Loucy (cell line): Measurements from ENCODE around the gene CACHD1.

Experiments used
- H2AFZ ChIP-seq: fragments of 200-600 bp; sonication (generic); 2 replicates; pipeline ENCODE4 v1.6.0; 2016; ENCODE audit warnings: antibody characterized with exemption, mild to moderate bottlenecking, low read length, moderate library complexity
- H3F3A ChIP-seq: fragments of 200-600 bp; 2 replicates; pipeline ENCODE4 v1.6.0; 2016; ENCODE audit warnings: antibody characterized with exemption, low read depth, mild to moderate bottlenecking
- H3K27me3 ChIP-seq: fragments of 200-600 bp; sonication (generic); 2 replicates; pipeline ENCODE4 v1.6.1; 2014; ENCODE audit warnings: low read length, mild to moderate bottlenecking; ENCODE audit not compliant: insufficient read depth, poor library complexity, severe bottlenecking
- H3K36me3 ChIP-seq: fragments of 200-600 bp; sonication (generic); 2 replicates; pipeline ENCODE4 v1.6.1; 2016; ENCODE audit warnings: low read length; ENCODE audit not compliant: insufficient read depth
- H3K4me1 ChIP-seq: fragments of 200-600 bp; sonication (generic); 2 replicates; pipeline ENCODE4 v1.5.1; 2014; ENCODE audit warnings: low read length, mild to moderate bottlenecking; ENCODE audit not compliant: insufficient read depth, poor library complexity, severe bottlenecking
- H3K4me2 ChIP-seq: fragments of 200-600 bp; sonication (generic); 2 replicates; pipeline ENCODE4 v1.6.0; 2014; ENCODE audit warnings: antibody characterized with exemption, low read length, low read depth, mild to moderate bottlenecking; ENCODE audit not compliant: poor library complexity, severe bottlenecking
- H3K4me3 ChIP-seq: fragments of 200-600 bp; sonication (generic); 2 replicates; pipeline ENCODE4 v1.5.1; 2014; ENCODE audit warnings: low read length, mild to moderate bottlenecking, mixed read lengths; ENCODE audit not compliant: poor library complexity, severe bottlenecking
- H3K79me2 ChIP-seq: fragments of 200-600 bp; sonication (generic); 2 replicates; pipeline ENCODE4 v1.6.1; 2014; ENCODE audit warnings: low read length; ENCODE audit not compliant: insufficient read depth
- H3K9ac ChIP-seq: fragments of 200-600 bp; sonication (generic); 2 replicates; pipeline ENCODE4 v1.6.0; 2014; ENCODE audit warnings: mild to moderate bottlenecking, low read depth, low read length, moderate library complexity; ENCODE audit not compliant: poor library complexity, severe bottlenecking
- H3K9me2 ChIP-seq: fragments of 200-600 bp; sonication (generic); replicated peaks from 2 replicates; pipeline ENCODE4 v1.6.1; 2016; ENCODE audit warnings: low read depth, low read length, mixed read lengths
- H3K9me3 ChIP-seq: fragments of 200-600 bp; sonication (generic); 2 replicates; pipeline ENCODE4 v1.6.1; 2014; ENCODE audit warnings: mild to moderate bottlenecking, antibody characterized with exemption, low read length, low read depth; ENCODE audit not compliant: insufficient read depth
- H4K20me1 ChIP-seq: fragments of 200-600 bp; sonication (generic); 2 replicates; pipeline ENCODE4 v1.6.0; 2014; ENCODE audit warnings: antibody characterized with exemption, low read length, mild to moderate bottlenecking; ENCODE audit not compliant: insufficient read depth, poor library complexity, severe bottlenecking
- EZH2phosphoT487 ChIP-seq: fragments of 200-600 bp; IDR thresholded peaks from 2 replicates; pipeline ENCODE4 v1.6.1; 2018; ENCODE audit warnings: antibody characterized with exemption, mild to moderate bottlenecking, moderate library complexity, borderline replicate concordance
- TF ChIP-seq, protein P1 (sequence below): fragments of 200-600 bp; sonication (generic); conservative IDR thresholded peaks from 2 replicates; pipeline ENCODE4 v1.5.1; 2014; ENCODE audit warnings: mild to moderate bottlenecking, antibody characterized with exemption, low read length

Gene CACHD1

DNA sequence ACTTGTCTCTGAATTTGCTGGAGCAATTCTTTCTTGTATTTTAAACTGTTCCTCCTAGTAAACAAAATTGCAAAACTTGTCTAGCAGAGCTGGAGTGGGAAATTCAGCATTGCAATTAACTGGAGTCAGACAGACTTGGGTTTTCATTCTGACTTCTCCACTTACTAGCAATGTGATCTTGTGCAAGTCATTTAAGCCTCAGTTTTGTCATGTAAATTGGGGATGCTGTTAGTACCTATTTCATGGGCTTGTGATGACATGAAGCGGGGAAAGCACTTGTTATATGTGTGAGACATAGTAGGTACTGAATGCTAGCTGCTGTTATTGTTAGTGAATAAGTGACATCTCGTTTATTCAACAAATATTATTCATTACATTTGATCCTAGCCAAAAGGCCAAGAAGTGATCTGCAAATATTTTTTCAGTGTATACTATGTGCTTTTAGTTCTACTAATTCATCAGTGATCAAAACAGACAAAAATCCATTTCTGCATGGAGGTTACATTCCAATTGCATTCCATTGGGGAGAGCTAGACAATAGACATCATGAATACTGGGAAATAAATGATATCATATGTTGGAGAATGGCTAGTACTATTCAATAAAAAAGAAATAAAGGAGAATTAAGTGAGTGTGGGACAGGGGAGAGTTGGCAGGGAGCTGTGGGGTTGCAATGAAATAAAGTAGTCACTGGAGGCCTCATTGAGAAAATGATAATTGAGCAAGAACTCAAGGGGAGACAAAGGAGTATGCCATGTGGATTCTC is 47.1 kb downstream of the CACHD1 start:
- H3K27me3 ChIP-seq, result no peaks in the 10 kb centered on the region
- peaks cover 19% of the 10 kb centered on the region for H3K4me1 ChIP-seq
- H3K9ac ChIP-seq, result no peak overlapping the region
- H3K9me2 ChIP-seq, result no peaks in the 10 kb centered on the region
- H3K79me2 ChIP-seq, result peaks cover 37% of the 10 kb centered on the region; the same call in 1 of the 2 replicates
- H3F3A ChIP-seq, result no peaks in the 10 kb centered on the region
- H4K20me1 ChIP-seq, result no peaks in the 10 kb centered on the region
- H3K9me3 ChIP-seq, result no peaks in the 10 kb centered on the region
- H3K4me3 ChIP-seq, result no peak overlapping the region
- no peak overlapping the region for H2AFZ ChIP-seq
- H3K4me2 ChIP-seq, result no peak overlapping the region
- no peak for TF ChIP-seq EZH2phosphoT487
- TF ChIP-seq, protein P1, sequence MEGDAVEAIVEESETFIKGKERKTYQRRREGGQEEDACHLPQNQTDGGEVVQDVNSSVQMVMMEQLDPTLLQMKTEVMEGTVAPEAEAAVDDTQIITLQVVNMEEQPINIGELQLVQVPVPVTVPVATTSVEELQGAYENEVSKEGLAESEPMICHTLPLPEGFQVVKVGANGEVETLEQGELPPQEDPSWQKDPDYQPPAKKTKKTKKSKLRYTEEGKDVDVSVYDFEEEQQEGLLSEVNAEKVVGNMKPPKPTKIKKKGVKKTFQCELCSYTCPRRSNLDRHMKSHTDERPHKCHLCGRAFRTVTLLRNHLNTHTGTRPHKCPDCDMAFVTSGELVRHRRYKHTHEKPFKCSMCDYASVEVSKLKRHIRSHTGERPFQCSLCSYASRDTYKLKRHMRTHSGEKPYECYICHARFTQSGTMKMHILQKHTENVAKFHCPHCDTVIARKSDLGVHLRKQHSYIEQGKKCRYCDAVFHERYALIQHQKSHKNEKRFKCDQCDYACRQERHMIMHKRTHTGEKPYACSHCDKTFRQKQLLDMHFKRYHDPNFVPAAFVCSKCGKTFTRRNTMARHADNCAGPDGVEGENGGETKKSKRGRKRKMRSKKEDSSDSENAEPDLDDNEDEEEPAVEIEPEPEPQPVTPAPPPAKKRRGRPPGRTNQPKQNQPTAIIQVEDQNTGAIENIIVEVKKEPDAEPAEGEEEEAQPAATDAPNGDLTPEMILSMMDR, result no peak
- no peaks in the 10 kb centered on the region for H3K36me3 ChIP-seq

DNA sequence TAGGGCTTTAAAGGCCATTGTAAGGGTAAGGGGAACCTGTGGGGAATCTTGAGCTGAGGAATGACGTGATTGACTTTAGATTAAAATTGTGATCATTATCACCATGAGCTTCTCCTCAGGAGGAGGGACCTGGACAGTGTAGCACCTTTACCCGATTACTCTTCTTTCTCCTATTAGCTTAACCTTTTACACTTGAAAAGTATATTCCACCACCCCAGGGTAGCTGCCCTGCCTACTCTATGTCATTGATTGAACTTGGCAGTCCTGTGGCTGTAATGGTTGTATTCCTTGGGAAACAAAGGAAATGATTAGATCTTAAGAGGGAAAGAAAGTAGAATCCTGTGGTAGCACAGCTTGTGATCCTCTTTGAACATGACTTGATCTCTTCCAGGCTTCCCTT is 47.7 kb downstream of the CACHD1 start:
- Histone ChIP-seq H3K4me3 (no peak overlapping the region), H3K36me3 (no peaks in the 10 kb centered on the region), H3K4me2 (no peak overlapping the region), H4K20me1 (no peaks in the 10 kb centered on the region), H3K79me2 (peaks cover 36% of the 10 kb centered on the region; the same call in 1 of the 2 replicates), H3K9me3 (no peaks in the 10 kb centered on the region), H2AFZ (no peak overlapping the region), H3K9ac (no peak overlapping the region), H3K9me2 (no peaks in the 10 kb centered on the region), H3K27me3 (no peaks in the 10 kb centered on the region), H3K4me1 (peaks cover 19% of the 10 kb centered on the region), H3F3A (no peaks in the 10 kb centered on the region)
- no peak for TF ChIP-seq EZH2phosphoT487
- TF ChIP-seq, protein P1, result no peak

DNA sequence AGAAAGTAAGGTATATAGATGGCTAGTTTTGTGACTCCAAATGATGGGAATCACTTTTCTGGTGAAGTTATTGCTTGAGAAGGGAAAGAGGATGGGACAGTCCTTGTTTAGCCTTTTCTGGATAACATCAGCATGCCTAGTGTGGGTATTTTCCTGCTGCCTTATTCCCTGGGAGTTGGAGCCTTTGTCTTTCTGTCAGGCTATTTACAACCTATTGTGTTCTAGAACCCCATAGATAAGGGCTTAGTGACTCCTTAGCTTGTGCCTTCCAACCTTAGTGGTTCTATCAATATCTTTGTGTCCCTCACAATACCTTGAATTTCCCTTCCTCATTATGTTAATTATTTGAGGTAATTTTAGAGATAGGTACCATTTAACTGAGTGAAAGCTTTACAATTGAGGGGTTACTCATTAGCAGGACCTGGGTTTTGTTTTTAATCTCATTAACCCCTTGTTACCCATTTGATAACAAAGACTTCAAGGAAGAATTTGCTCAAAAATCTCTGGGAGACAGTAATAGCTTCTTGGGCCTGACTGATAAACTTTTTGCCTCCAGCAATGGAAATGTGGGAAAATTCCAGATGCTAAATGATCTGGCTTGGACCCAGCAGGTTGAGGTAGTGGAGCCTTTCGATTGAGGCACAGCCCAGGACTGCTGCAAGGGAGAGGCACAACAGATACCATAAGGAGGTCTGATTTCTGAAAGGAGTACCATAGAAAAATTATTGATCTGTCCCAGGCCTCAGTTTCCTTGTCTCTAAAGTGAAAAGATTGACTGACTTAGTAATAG is 49.0 kb downstream of the CACHD1 start:
- no peaks in the 10 kb centered on the region for H4K20me1 ChIP-seq
- no peak overlapping the region for H2AFZ ChIP-seq
- no peaks in the 10 kb centered on the region for H3K36me3 ChIP-seq
- no peak overlapping the region for H3K4me2 ChIP-seq
- peaks cover 8% of the 10 kb centered on the region for H3K4me1 ChIP-seq
- TF ChIP-seq, protein P1, result no peak
- TF ChIP-seq EZH2phosphoT487, result no peak
- H3K4me3 ChIP-seq, result no peak overlapping the region
- no peaks in the 10 kb centered on the region for H3K27me3 ChIP-seq
- no peaks in the 10 kb centered on the region for H3K9me3 ChIP-seq
- H3K9ac ChIP-seq, result no peak overlapping the region
- no peaks in the 10 kb centered on the region for H3F3A ChIP-seq
- H3K9me2 ChIP-seq, result no peaks in the 10 kb centered on the region
- H3K79me2 ChIP-seq, result peaks cover 30% of the 10 kb centered on the region; the same call in 1 of the 2 replicates
